GM12878 (cell line): ENCODE results near the gene SVEP1.
"Not testable (repeated sequence)": the region's sequence is repeated elsewhere in the genome, so short reads cannot be mapped to it uniquely, and the experiment has no call there.

ENCODE experiments used
- CBX3 ChIP-seq: fragments of 200-600 bp; sonication (generic); IDR thresholded peaks from 2 replicates; pipeline ENCODE4 v1.6.1; 2016; ENCODE audit warnings: low read depth, borderline replicate concordance
- EP300 ChIP-seq, 2 experiments: fragments of 150-350 bp in 1 of 2; IDR thresholded peaks; 2 replicates each; pipeline ENCODE4 v1.6.1; 2011 to 2012; ENCODE audit warnings: low read depth in 2 of 2, low read length in 2 of 2, borderline replicate concordance in 1 of 2, improper control_type of control experiment in 1 of 2, inconsistent platforms in 1 of 2; ENCODE audit not compliant: control insufficient read depth in 1 of 2
- GABPA ChIP-seq: IDR thresholded peaks from 2 replicates; pipeline ENCODE4 v1.6.1; 2014; ENCODE audit warnings: antibody characterized with exemption, low read depth, mild to moderate bottlenecking, inconsistent platforms
- MXI1 ChIP-seq: fragments of 150-350 bp; IDR thresholded peaks from 2 replicates; pipeline ENCODE4 v1.6.1; 2011; ENCODE audit warnings: low read depth, mild to moderate bottlenecking, inconsistent platforms, low read length, improper control_type of control experiment
- NFYB ChIP-seq: IDR thresholded peaks from 2 replicates; pipeline ENCODE4 v1.6.1; 2011; ENCODE audit warnings: low read depth, mild to moderate bottlenecking, low read length, improper control_type of control experiment, moderate library complexity; ENCODE audit not compliant: insufficient read depth
- POLR2AphosphoS5 ChIP-seq: IDR thresholded peaks from 2 replicates; pipeline ENCODE4 v1.6.1; 2011; ENCODE audit warnings: mild to moderate bottlenecking, low read length, inconsistent platforms
- RAD51 ChIP-seq: fragments of 450-650 bp; IDR thresholded peaks from 2 replicates; pipeline ENCODE4 v1.6.1; 2016; ENCODE audit warnings: moderate library complexity, mild to moderate bottlenecking, inconsistent platforms
- SUPT20H ChIP-seq: IDR thresholded peaks from 2 replicates; pipeline ENCODE4 v1.6.1; 2011; ENCODE audit warnings: low read depth, mild to moderate bottlenecking, low read length, moderate library complexity, borderline replicate concordance; ENCODE audit not compliant: control insufficient read depth
- ZNF24 ChIP-seq: fragments of 450-650 bp; IDR thresholded peaks from 2 replicates; pipeline ENCODE4 v1.6.1; 2017; ENCODE audit warnings: antibody characterized with exemption, mild to moderate bottlenecking
- TF ChIP-seq, protein P1 (sequence below): IDR thresholded peaks from 2 replicates; pipeline ENCODE4 v1.6.1; 2012; ENCODE audit warnings: mild to moderate bottlenecking, low read depth, low read length
- TF ChIP-seq, protein P2 (sequence below), 3 experiments: IDR thresholded peaks in 2 of 3; conservative IDR thresholded peaks in 1 of 3; 2 replicates each; pipeline ENCODE4 v1.5.1; 2011; ENCODE audit warnings: low read depth in 3 of 3, low read length in 3 of 3, mild to moderate bottlenecking in 3 of 3, control low read depth in 2 of 3, moderate library complexity in 2 of 3, inconsistent platforms in 1 of 3, mixed read lengths in 1 of 3; ENCODE audit not compliant: control insufficient read depth in 2 of 3, insufficient read depth in 1 of 3; ENCODE audit errors: extremely low read depth in 1 of 3
- TF ChIP-seq, protein P3 (sequence below): IDR thresholded peaks from 2 replicates; pipeline ENCODE4 v1.6.1; 2011; ENCODE audit warnings: low read depth, low read length, improper control_type of control experiment, borderline replicate concordance

GRCh38 chr9:110534162-110534561 lies 45.4 kb downstream of the SVEP1 start:
- TF ChIP-seq, protein P1, sequence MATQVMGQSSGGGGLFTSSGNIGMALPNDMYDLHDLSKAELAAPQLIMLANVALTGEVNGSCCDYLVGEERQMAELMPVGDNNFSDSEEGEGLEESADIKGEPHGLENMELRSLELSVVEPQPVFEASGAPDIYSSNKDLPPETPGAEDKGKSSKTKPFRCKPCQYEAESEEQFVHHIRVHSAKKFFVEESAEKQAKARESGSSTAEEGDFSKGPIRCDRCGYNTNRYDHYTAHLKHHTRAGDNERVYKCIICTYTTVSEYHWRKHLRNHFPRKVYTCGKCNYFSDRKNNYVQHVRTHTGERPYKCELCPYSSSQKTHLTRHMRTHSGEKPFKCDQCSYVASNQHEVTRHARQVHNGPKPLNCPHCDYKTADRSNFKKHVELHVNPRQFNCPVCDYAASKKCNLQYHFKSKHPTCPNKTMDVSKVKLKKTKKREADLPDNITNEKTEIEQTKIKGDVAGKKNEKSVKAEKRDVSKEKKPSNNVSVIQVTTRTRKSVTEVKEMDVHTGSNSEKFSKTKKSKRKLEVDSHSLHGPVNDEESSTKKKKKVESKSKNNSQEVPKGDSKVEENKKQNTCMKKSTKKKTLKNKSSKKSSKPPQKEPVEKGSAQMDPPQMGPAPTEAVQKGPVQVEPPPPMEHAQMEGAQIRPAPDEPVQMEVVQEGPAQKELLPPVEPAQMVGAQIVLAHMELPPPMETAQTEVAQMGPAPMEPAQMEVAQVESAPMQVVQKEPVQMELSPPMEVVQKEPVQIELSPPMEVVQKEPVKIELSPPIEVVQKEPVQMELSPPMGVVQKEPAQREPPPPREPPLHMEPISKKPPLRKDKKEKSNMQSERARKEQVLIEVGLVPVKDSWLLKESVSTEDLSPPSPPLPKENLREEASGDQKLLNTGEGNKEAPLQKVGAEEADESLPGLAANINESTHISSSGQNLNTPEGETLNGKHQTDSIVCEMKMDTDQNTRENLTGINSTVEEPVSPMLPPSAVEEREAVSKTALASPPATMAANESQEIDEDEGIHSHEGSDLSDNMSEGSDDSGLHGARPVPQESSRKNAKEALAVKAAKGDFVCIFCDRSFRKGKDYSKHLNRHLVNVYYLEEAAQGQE, result not testable (repeated sequence)
- TF ChIP-seq, protein P2, sequence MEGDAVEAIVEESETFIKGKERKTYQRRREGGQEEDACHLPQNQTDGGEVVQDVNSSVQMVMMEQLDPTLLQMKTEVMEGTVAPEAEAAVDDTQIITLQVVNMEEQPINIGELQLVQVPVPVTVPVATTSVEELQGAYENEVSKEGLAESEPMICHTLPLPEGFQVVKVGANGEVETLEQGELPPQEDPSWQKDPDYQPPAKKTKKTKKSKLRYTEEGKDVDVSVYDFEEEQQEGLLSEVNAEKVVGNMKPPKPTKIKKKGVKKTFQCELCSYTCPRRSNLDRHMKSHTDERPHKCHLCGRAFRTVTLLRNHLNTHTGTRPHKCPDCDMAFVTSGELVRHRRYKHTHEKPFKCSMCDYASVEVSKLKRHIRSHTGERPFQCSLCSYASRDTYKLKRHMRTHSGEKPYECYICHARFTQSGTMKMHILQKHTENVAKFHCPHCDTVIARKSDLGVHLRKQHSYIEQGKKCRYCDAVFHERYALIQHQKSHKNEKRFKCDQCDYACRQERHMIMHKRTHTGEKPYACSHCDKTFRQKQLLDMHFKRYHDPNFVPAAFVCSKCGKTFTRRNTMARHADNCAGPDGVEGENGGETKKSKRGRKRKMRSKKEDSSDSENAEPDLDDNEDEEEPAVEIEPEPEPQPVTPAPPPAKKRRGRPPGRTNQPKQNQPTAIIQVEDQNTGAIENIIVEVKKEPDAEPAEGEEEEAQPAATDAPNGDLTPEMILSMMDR (IDR thresholded peaks at IDR 0.05 in 2 of 3, conservative IDR thresholded peaks at IDR 0.05 in 1 of 3; ENCODE audit: control insufficient read depth in 2 of 3, extremely low read depth in 1 of 3, insufficient read depth in 1 of 3, low read depth in 3 of 3, low read length in 3 of 3), result not testable (repeated sequence)
- TF ChIP-seq ZNF24; SUPT20H; EP300 (IDR thresholded peaks at IDR 0.05; ENCODE audit: borderline replicate concordance in 1 of 2, control insufficient read depth in 1 of 2, low read depth in 2 of 2, low read length in 2 of 2); GABPA; MXI1; RAD51; CBX3; POLR2AphosphoS5; NFYB: not testable (repeated sequence)
- TF ChIP-seq, protein P3, sequence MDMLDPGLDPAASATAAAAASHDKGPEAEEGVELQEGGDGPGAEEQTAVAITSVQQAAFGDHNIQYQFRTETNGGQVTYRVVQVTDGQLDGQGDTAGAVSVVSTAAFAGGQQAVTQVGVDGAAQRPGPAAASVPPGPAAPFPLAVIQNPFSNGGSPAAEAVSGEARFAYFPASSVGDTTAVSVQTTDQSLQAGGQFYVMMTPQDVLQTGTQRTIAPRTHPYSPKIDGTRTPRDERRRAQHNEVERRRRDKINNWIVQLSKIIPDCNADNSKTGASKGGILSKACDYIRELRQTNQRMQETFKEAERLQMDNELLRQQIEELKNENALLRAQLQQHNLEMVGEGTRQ, result not testable (repeated sequence)
